Measurements from ENCODE around the gene EML6. TPM values are rescaled to one million over a fixed set of nuclear protein-coding genes. Genes with fewer than 3 reads are reported as not detected.

The EML6 gene
- total and polyA plus RNA-seq, 2 experiments from 2014 or later = 2.7 to 6.2 TPM

GRCh38 chr2:54986264-54986663, 262.8 kb downstream of the EML6 start:
- peaks cover 38% of the 10 kb centered on the region for H4K20me1 ChIP-seq (replicated peaks; ENCODE audit: insufficient read depth)
- peaks cover 25% of the 10 kb centered on the region for H3K36me3 Mint-ChIP-seq (ENCODE audit: low read depth)
- TF ChIP-seq STAT1 (IDR thresholded peaks at IDR 0.05; ENCODE audit: unreplicated experiment) = no peak
- TF ChIP-seq, protein P1, sequence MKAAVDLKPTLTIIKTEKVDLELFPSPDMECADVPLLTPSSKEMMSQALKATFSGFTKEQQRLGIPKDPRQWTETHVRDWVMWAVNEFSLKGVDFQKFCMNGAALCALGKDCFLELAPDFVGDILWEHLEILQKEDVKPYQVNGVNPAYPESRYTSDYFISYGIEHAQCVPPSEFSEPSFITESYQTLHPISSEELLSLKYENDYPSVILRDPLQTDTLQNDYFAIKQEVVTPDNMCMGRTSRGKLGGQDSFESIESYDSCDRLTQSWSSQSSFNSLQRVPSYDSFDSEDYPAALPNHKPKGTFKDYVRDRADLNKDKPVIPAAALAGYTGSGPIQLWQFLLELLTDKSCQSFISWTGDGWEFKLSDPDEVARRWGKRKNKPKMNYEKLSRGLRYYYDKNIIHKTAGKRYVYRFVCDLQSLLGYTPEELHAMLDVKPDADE (IDR thresholded peaks at IDR 0.05) = no peak
- TF ChIP-seq, protein P2, sequence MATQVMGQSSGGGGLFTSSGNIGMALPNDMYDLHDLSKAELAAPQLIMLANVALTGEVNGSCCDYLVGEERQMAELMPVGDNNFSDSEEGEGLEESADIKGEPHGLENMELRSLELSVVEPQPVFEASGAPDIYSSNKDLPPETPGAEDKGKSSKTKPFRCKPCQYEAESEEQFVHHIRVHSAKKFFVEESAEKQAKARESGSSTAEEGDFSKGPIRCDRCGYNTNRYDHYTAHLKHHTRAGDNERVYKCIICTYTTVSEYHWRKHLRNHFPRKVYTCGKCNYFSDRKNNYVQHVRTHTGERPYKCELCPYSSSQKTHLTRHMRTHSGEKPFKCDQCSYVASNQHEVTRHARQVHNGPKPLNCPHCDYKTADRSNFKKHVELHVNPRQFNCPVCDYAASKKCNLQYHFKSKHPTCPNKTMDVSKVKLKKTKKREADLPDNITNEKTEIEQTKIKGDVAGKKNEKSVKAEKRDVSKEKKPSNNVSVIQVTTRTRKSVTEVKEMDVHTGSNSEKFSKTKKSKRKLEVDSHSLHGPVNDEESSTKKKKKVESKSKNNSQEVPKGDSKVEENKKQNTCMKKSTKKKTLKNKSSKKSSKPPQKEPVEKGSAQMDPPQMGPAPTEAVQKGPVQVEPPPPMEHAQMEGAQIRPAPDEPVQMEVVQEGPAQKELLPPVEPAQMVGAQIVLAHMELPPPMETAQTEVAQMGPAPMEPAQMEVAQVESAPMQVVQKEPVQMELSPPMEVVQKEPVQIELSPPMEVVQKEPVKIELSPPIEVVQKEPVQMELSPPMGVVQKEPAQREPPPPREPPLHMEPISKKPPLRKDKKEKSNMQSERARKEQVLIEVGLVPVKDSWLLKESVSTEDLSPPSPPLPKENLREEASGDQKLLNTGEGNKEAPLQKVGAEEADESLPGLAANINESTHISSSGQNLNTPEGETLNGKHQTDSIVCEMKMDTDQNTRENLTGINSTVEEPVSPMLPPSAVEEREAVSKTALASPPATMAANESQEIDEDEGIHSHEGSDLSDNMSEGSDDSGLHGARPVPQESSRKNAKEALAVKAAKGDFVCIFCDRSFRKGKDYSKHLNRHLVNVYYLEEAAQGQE (IDR thresholded peaks at IDR 0.05; ENCODE audit: unreplicated experiment) = no peak
- TF ChIP-seq NANOG (IDR thresholded peaks at IDR 0.05; ENCODE audit: borderline replicate concordance) = no peak
- no peak for TF ChIP-seq JUNB (IDR thresholded peaks at IDR 0.05; ENCODE audit: unreplicated experiment)
- TF ChIP-seq EZH2 (IDR thresholded peaks at IDR 0.05; ENCODE audit: low read depth, unreplicated experiment) = no peak
- TF ChIP-seq POLR2AphosphoS5 (IDR thresholded peaks at IDR 0.05; ENCODE audit: low read depth) = no peak
- DNase-seq (ENCODE audit: low spot score) = no peak
- no peak overlapping the region for H3K27ac ChIP-seq (ENCODE audit: low read depth)
- H3K4me3 ChIP-seq = no peak overlapping the region
- ATAC-seq = no peak
- no peak overlapping the region for H3K4me3 Mint-ChIP-seq
- no peaks in the 10 kb centered on the region for H3F3A ChIP-seq (replicated peaks; ENCODE audit: low read depth)
- H3K27me3 ChIP-seq (ENCODE audit: insufficient read depth) = no peaks in the 10 kb centered on the region
- peak overlapping the region; percentile 10; the same call in 1 of the 2 replicates for H3K27ac Mint-ChIP-seq
- no peak overlapping the region for H2AFZ ChIP-seq
- peaks cover 29% of the 10 kb centered on the region; the same call in 2 of the 3 replicates for H3K4me1 Mint-ChIP-seq
- H3K9me3 Mint-ChIP-seq = no peaks in the 10 kb centered on the region
- H3K4me2 ChIP-seq = no peak overlapping the region
- peaks cover 11% of the 10 kb centered on the region; the same call in 1 of the 2 replicates for H3K36me3 ChIP-seq (ENCODE audit: insufficient read depth)
- no peaks in the 10 kb centered on the region for H3K27me3 Mint-ChIP-seq (ENCODE audit: insufficient read depth, low read depth, poor library complexity)
- H3K9me2 ChIP-seq (ENCODE audit: insufficient read depth) = no peaks in the 10 kb centered on the region
- peaks cover 17% of the 10 kb centered on the region for H3K4me1 ChIP-seq (ENCODE audit: insufficient read depth)
- H3K79me2 ChIP-seq (replicated peaks; ENCODE audit: insufficient read depth) = peaks cover 97% of the 10 kb centered on the region

DNA sequence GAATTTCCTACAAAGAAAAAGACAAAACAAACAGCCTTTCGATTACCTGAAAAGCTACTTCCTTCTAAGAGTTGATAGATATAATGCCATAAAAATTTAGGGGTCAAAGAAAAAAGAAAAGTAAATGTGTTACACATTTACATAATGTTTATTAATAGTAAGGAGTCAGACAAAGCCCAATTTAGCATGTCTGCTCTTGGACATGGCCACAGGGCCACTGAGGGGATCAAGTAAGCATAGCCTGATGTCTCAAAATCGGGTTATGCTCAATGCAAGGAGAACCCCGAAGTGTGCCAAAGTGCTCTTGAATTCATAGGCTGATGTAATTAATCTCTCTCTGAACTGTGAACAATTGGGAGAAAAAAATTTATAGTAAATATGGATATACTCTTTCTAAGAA, 265.1 kb downstream of the EML6 start:
- H3K27ac ChIP-seq (ENCODE audit: low read depth) = 0 out of 2 replicates have a peak overlapping the region, but pooled peaks have one; percentile 23
- Mint-ChIP-seq H3K9me3 (no peaks in the 10 kb centered on the region), H3K4me1 (peaks cover 27% of the 10 kb centered on the region; the same call in 2 of the 3 replicates), H3K4me3 (no peak overlapping the region), H3K27me3 (ENCODE audit: insufficient read depth, low read depth, poor library complexity) (no peaks in the 10 kb centered on the region), H3K36me3 (ENCODE audit: low read depth) (peaks cover 15% of the 10 kb centered on the region), H3K27ac (peak overlapping the region; percentile 20; the same call in 1 of the 2 replicates)
- no peaks in the 10 kb centered on the region for H3F3A ChIP-seq (replicated peaks; ENCODE audit: low read depth)
- H3K4me1 ChIP-seq (ENCODE audit: insufficient read depth) = peaks cover 17% of the 10 kb centered on the region
- no peaks in the 10 kb centered on the region for H3K36me3 ChIP-seq (ENCODE audit: insufficient read depth)
- DNase-seq (ENCODE audit: low spot score) (no peak), ATAC-seq (no peak)
- no peak overlapping the region for H3K4me3 ChIP-seq
- H4K20me1 ChIP-seq (replicated peaks; ENCODE audit: insufficient read depth) = peaks cover 53% of the 10 kb centered on the region
- no peak overlapping the region for H2AFZ ChIP-seq
- H3K9me2 ChIP-seq (ENCODE audit: insufficient read depth) = no peaks in the 10 kb centered on the region
- H3K4me2 ChIP-seq = no peak overlapping the region
- no peaks in the 10 kb centered on the region for H3K27me3 ChIP-seq (ENCODE audit: insufficient read depth)
- peaks cover 100% of the 10 kb centered on the region for H3K79me2 ChIP-seq (replicated peaks; ENCODE audit: insufficient read depth)
- TF ChIP-seq ZNF462 (CRISPR knock-in tag; IDR thresholded peaks at IDR 0.05) (no peak), POLR2AphosphoS5 (IDR thresholded peaks at IDR 0.05; ENCODE audit: low read depth) (no peak)

Data from GM23338 (cell line).